PC-9 (cell line): Measurements from ENCODE around the gene NEDD4.

Experiments
- CTCF ChIP-seq: fragments of 200-600 bp; sonication (generic); conservative IDR thresholded peaks from 2 replicates; pipeline ENCODE4 v1.6.1; 2017; ENCODE audit warnings: mixed run types, antibody characterized with exemption, mild to moderate bottlenecking, moderate library complexity
- EZH2 ChIP-seq: fragments of 200-600 bp; sonication (generic); IDR thresholded peaks from 2 replicates; pipeline ENCODE4 v1.8.0; 2017; ENCODE audit warnings: antibody characterized with exemption, low read depth

GRCh38 chr15:55894399-55894965 is 98.9 kb downstream of the NEDD4 start:
- TF ChIP-seq CTCF (no peak), EZH2 (no peak)
